LNCaP clone FGC (cell line): ENCODE measurements around the gene IKZF4.
A peak's percentile ranks its signal among the peaks of the same experiment; 100 is the strongest.

Experiments
- DNase-seq: peaks from one replicate; pipeline ENCODE4 v3.0.0-alpha.2; 2011; ENCODE audit warnings: low read depth
- H3K4me3 ChIP-seq: 2 replicates; pipeline ENCODE4 v1.5.1; 2011; ENCODE audit warnings: mild to moderate bottlenecking, low read depth, low read length, control low read depth
- CTCF ChIP-seq: IDR thresholded peaks from 2 replicates; pipeline ENCODE4 v1.5.1; 2012; ENCODE audit warnings: mild to moderate bottlenecking; ENCODE audit not compliant: control insufficient read depth, insufficient read depth; ENCODE audit errors: extremely low read depth

The IKZF4 gene

GRCh38 chr12:56029666-56030293 is 8.9 kb downstream of the IKZF4 start:
- no peak overlapping the region for H3K4me3 ChIP-seq
- peak; percentile 57 for TF ChIP-seq CTCF
- DNase-seq, result no peak

GRCh38 chr12:56031987-56032386 is 11.1 kb downstream of the IKZF4 start:
- no peak overlapping the region for H3K4me3 ChIP-seq
- no peak for DNase-seq
- TF ChIP-seq CTCF, result no peak

GRCh38 chr12:56034586-56035332 is 13.9 kb downstream of the IKZF4 start:
- no peak for TF ChIP-seq CTCF
- H3K4me3 ChIP-seq, result no peak overlapping the region
- no peak for DNase-seq

- H3K4me3 ChIP-seq, result no peak overlapping the region
- DNase-seq, result no peak
- TF ChIP-seq CTCF, result no peak
These were observed 16.3 kb downstream of the IKZF4 start for GRCh38 chr12:56037161-56037560.

- DNase-seq, result no peak
- no peak overlapping the region for H3K4me3 ChIP-seq
- no peak for TF ChIP-seq CTCF
These were observed 17.3 kb downstream of the IKZF4 start for GRCh38 chr12:56038022-56038655.

- TF ChIP-seq CTCF, result no peak
- no peak overlapping the region for H3K4me3 ChIP-seq
- DNase-seq, result no peak
These were observed 19.3 kb downstream of the IKZF4 start for GRCh38 chr12:56040151-56040550.
